ENCODE measurements around the gene NPW. TPM values are rescaled to one million over a fixed set of nuclear protein-coding genes. Genes with fewer than 3 reads are reported as not detected.

NPW gene
- total and polyA plus RNA-seq, 12 donors = 0.50 to 3.9 (median 1.2) TPM; not detected in 6

GRCh38 chr16:2026461-2027023 lies 7.0 kb downstream of the NPW start, which contains the start of gene NHERF2:
TSS of gene NHERF2 (plus strand) at chr16:2026902. CDS start at chr16:2027006, 104 bp downstream.
- Histone ChIP-seq H3K27ac (peak within 1 kb of the TSS in 4 of 5 donors; percentile 32 to 79 (median 48)), H3K36me3 (replicated peaks in 1 of 2) (no peaks in the 10 kb centered on the region), H3K4me1 (replicated peaks in 1 of 2) (peaks cover 14 to 38% of the 10 kb centered on the region in 2 donors), H3K27me3 (no peaks in the 10 kb centered on the region), H3K4me3 (peak within 1 kb of the TSS in 2 of 4 donors; percentile 34 to 84), H3K9me3 (replicated peaks in 1 of 3) (no peaks in the 10 kb centered on the region)
- intact Hi-C loops (cut with DNase I) = no loop called here
- 8 to 47% (median 22%) methylated on average over 1 to 53 of the region's 59 CpGs for WGBS, 4 donors
- TF ChIP-seq CTCF (IDR thresholded peaks at IDR 0.05) = no peak
- peak in 1 of 2 donors; percentile 29 for TF ChIP-seq POLR2A (IDR thresholded peaks at IDR 0.05)
- peak in 3 of 7 donors; percentile 8 to 50 (median 43) for DNase-seq

DNA sequence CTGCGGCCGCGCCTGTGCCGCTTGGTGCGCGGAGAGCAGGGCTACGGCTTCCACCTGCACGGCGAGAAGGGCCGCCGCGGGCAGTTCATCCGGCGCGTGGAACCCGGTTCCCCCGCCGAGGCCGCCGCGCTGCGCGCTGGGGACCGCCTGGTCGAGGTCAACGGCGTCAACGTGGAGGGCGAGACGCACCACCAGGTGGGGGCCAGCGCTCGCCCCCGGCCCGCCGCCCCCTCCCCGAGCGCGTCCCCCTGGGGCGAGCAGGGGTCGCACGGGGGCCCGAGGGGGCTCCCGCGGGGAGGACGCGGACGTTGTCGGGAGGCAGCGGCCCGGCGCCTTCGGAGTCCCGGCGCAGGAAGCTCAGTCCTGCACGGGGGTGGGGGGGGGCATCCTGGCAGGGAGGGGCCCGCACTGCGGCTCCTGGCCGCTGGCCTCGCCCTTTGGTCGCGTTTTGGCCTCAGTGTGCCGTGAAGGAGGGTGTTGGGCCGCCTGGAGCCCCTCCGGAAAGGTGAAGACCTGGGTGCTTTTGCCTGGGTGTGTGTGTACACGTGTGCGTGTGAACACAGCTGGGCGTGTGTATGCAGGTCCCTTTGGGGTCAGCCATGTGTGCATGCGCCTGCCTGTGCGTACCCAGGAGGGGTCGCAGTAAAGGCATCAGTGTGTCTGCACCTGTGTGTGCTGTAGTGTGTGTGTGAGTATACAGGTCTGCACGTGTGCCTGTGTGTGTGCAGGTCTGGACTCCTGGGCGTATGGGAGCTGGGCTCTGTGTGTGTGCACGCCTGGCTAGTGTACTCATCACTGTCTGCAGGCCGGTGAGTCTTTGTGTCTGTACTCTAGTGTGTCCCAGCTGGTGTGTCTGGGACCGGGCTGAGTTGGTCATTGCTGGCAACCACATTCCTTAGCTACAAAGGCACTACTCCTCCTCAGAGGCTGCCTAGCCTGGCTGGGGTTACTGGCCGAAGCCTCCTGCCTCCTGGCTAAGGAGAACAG lies 7.7 kb downstream of the NPW start:
- H3K4me3 ChIP-seq = peak overlapping the region in 2 of 4 donors; percentile 34 to 84
- no peaks in the 10 kb centered on the region for H3K36me3 ChIP-seq (replicated peaks in 1 of 2)
- 7 to 72% (median 19%) methylated on average over 5 to 76 of the region's 76 CpGs for WGBS, 4 donors
- DNase-seq = peak in 3 of 7 donors; percentile 18 to 32 (median 19)
- no peak for TF ChIP-seq CTCF (IDR thresholded peaks at IDR 0.05)
- TF ChIP-seq POLR2A (IDR thresholded peaks at IDR 0.05) = no peak
- H3K4me1 ChIP-seq (replicated peaks in 1 of 2) = peaks cover 14 to 40% of the 10 kb centered on the region in 2 donors
- no peaks in the 10 kb centered on the region for H3K9me3 ChIP-seq (replicated peaks in 1 of 3)
- no peaks in the 10 kb centered on the region for H3K27me3 ChIP-seq
- intact Hi-C loops (cut with DNase I) = no loop called here
- peak overlapping the region in 4 of 5 donors; percentile 32 to 79 (median 40) for H3K27ac ChIP-seq

DNA sequence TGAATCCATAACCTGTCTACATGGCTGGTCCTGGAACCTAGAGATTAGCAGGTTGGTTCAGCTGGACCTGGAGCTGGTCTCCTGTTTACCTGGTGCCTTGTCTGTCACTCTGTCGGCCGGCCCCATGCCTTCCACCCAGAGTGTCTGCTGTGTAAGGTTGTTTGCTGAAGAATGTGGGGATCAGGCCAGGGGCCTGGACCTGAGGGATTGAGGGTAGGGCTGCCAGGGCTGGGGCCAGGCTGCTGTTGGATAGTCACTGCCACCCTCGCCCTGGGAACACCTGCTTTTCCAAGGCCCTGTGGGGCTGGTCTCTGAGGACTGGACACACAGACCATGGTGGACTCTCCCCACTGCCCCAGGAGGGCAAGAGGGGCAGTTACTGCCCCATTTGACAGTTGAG lies 8.6 kb downstream of the NPW start:
- Histone ChIP-seq H3K27me3 (no peaks in the 10 kb centered on the region), H3K27ac (peak overlapping the region in 1 of 5 donors; percentile 79), H3K4me1 (replicated peaks in 1 of 2) (peaks cover 10 to 43% of the 10 kb centered on the region in 2 donors), H3K4me3 (peak overlapping the region in 1 of 4 donors; percentile 84), H3K36me3 (replicated peaks in 1 of 2) (no peaks in the 10 kb centered on the region), H3K9me3 (replicated peaks in 1 of 3) (no peaks in the 10 kb centered on the region)
- WGBS, 4 donors = 63 to 100% (median 74%) methylated on average over 1 to 3 of the region's 3 CpGs
- peak in 1 of 7 donors; percentile 17 for DNase-seq
- no peak for TF ChIP-seq POLR2A (IDR thresholded peaks at IDR 0.05)
- TF ChIP-seq CTCF (IDR thresholded peaks at IDR 0.05) = no peak
- intact Hi-C loops (cut with DNase I) = no loop called here

DNA sequence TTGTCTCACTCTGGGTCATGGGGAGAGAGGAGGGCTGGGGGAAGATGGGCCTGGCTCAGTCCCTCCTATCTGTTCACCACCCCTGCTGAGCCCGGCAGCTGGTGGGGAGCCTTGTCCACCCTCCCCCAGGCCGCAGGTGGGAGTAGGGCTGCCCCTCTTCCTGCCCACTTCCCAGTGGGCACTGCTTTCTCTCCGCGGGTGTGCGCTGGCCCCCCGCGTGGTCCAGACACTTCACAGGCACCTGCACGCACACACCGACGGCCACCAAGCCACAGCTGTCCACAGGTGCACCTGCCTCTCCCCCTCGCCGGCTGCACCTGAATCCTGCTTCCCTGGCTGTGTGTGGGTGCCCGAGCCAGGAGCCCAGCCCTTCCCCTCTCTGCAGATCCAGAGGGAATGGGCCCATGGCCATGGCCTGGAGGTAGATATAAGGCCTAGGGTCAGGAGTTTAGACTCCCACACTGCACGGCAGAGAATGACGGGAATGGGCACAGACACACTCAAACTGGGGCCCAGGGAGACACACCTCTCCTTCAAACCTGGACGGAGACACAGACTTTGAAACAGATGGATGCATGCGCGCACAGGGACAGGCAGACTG lies 9.1 kb downstream of the NPW start:
- Histone ChIP-seq H3K27ac (peak overlapping the region in 1 of 5 donors; percentile 79), H3K27me3 (no peaks in the 10 kb centered on the region), H3K4me3 (peak overlapping the region in 1 of 4 donors; percentile 84), H3K9me3 (replicated peaks in 1 of 3) (no peaks in the 10 kb centered on the region), H3K36me3 (replicated peaks in 1 of 2) (no peaks in the 10 kb centered on the region), H3K4me1 (replicated peaks in 1 of 2) (peaks cover 10 to 44% of the 10 kb centered on the region in 2 donors)
- 80 to 86% (median 84%) methylated on average over 15 to 18 of the region's 18 CpGs for WGBS, 4 donors
- DNase-seq = peak in 1 of 7 donors; percentile 20
- intact Hi-C loops (cut with DNase I) = no loop called here
- TF ChIP-seq CTCF (IDR thresholded peaks at IDR 0.05) = no peak
- no peak for TF ChIP-seq POLR2A (IDR thresholded peaks at IDR 0.05)

Data from adrenal gland (tissue), 12 donors.